ENCODE results near the gene RABGGTA.
"Not testable (repeated sequence)": the region's sequence is repeated elsewhere in the genome, so short reads cannot be mapped to it uniquely, and the experiment has no call there.

Gene RABGGTA

DNA sequence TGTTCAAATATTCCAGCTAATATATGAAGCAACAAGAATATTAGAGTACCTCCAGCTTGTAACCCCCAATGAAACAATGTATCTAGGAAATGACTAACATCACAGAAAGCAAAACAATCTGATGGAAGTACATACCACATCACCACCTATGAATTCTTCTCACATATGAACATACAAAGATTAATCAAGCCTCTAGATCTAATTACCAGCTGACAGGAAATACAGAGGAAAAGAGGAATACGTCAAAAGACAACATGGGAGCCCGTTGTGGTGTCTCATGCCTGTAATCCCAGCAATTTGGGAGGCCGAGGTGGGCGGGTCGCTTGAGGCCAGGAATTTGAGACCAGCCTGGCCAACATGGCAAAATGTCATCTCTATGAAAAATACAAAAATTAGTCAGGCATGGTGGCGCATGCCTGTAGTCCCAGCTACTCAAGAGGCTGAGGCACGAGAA is 46.8 kb downstream of the RABGGTA start:
- TF ChIP-seq, protein P1, sequence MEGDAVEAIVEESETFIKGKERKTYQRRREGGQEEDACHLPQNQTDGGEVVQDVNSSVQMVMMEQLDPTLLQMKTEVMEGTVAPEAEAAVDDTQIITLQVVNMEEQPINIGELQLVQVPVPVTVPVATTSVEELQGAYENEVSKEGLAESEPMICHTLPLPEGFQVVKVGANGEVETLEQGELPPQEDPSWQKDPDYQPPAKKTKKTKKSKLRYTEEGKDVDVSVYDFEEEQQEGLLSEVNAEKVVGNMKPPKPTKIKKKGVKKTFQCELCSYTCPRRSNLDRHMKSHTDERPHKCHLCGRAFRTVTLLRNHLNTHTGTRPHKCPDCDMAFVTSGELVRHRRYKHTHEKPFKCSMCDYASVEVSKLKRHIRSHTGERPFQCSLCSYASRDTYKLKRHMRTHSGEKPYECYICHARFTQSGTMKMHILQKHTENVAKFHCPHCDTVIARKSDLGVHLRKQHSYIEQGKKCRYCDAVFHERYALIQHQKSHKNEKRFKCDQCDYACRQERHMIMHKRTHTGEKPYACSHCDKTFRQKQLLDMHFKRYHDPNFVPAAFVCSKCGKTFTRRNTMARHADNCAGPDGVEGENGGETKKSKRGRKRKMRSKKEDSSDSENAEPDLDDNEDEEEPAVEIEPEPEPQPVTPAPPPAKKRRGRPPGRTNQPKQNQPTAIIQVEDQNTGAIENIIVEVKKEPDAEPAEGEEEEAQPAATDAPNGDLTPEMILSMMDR (IDR thresholded peaks at IDR 0.05; ENCODE audit: borderline replicate concordance, insufficient read depth, low read depth, low read length): no peak

DNA sequence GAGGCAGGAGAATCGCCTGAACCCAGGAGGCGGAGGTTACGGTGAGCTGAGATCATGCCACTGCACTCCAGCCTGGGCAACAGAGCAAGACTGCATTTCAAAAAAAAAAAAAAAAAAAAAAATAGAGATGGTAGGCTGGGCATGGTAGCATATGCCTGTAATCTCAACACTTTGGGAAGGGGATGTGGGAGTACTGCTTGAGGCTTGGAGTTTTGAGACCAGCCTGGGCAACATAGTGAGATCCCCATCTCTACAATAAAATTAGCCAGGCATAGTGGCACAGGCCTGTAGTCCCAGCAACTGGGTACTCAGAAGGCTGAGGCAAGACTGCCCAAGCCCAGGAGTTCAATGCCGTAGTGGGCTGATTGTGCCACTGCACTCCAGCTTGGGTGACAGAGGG is 48.4 kb downstream of the RABGGTA start:
- H3K4me3 ChIP-seq (ENCODE audit: low read depth, low read length): not testable (repeated sequence)

More for the DNA sequence above, 46.8 kb downstream of the RABGGTA start:
- H3K4me3 ChIP-seq (ENCODE audit: low read depth, low read length): no peak overlapping the region

DNA sequence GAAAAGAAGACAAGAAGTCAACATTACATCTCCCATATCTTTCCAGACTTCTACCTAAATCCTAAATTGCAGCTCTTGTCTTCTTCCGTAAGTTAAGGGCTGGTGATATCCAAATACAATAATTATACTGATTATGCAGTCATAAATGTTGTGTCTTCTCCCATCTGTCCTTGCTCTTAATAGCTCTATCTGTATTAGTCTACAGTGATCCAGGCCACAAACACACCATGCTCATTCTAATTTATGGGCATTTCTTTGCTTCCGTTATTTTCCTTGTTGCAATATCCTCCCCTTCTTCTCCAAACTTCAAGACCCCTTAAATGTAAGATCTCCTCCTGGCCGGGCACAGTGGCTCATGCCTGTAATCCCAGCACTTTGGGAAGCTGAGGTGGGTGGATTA is 51.9 kb downstream of the RABGGTA start:
- H3K4me3 ChIP-seq (ENCODE audit: low read depth, low read length): no peak overlapping the region
- TF ChIP-seq, protein P1 (IDR thresholded peaks at IDR 0.05; ENCODE audit: borderline replicate concordance, insufficient read depth, low read depth, low read length): no peak

DNA sequence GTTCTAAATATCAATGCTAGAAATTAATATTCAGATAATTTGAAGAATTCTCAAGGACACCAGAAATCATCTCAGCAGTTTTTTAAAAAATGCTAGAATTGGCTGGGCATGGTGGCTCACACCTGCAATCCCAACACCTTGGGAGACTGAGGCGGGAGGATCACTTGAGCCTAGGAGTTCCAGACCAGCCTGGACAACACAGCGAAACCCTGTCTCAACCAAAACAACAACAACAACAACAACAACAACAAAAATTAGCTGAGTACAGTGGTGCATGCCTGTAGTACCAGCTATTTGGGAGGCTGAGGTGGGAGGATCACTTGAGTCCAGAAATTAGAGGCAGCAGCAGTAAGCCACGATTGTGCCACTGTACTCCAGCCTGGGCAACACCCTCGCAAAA is 52.3 kb downstream of the RABGGTA start:
- TF ChIP-seq, protein P1 (IDR thresholded peaks at IDR 0.05; ENCODE audit: borderline replicate concordance, insufficient read depth, low read depth, low read length): no peak
- no peak overlapping the region for H3K4me3 ChIP-seq (ENCODE audit: low read depth, low read length)

DNA sequence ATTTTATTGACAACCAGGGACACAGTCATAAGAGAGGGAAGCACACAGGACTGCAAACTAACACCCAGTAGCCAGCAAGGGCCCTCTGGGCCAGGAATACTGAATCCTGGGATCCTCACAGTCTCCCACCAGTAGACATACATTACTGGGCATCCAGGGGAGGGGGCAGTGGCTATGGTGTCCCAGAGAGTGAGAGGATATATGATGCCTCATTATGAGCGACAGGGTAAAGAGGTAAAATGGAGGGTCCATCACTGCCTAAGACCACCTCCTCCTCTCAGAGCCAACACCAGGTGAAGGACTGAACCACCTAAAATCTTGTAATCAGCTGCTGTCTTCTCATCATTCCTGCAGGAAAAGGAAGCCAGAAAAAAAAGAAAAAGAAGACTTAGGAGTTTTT is 54.5 kb downstream of the RABGGTA start:
- not testable (repeated sequence) for H3K4me3 ChIP-seq (ENCODE audit: low read depth, low read length)

DNA sequence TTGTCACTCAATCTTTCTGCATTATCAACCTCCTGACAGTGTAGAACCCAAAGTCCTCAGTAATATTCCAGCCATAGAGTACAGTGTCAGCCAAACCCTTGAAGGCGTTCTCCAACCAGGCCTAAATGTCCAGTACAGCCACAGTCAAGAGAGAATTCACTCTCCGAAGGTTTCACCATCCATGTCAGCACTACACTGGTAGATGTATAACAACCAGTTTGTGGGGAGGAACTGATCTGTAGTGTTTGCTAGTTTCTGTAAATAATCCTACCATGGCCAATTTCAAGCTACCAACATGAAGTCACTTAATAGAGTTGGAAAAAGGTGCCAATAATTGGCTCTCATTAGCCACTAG is 55.1 kb downstream of the RABGGTA start:
- H3K4me3 ChIP-seq (ENCODE audit: low read depth, low read length): no peak overlapping the region

More for the DNA sequence above, 55.1 kb downstream of the RABGGTA start:
- TF ChIP-seq, protein P1 (IDR thresholded peaks at IDR 0.05; ENCODE audit: borderline replicate concordance, insufficient read depth, low read depth, low read length): no peak
